ENCODE results near the gene TAS1R3.
A peak's percentile ranks its signal among the peaks of the same experiment; 100 is the strongest.

The TAS1R3 gene

DNA sequence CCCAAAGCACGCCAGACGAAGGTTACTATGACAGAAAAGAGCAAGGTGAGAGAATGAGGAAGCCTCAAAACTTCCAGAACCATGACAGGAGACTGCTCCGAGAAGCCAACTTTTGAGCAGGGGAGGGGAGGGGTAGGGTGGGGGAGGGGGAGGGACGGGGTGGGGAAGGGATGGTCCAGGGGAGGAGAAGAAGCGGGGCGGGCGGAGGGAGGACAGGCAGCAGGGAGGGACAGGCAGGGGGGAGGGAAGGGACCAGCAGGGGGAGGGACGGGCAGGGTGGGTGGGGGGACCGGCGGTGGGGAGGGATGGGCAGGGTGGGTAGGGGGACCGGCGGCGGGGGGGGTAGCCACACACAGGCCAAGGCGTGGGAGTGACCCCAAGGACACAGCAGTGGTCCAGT, 8.7 kb upstream of the TAS1R3 start:
- FAIRE-seq = no peak
- no peak for DNase-seq (ENCODE audit: insufficient read length, low spot score)

DNA sequence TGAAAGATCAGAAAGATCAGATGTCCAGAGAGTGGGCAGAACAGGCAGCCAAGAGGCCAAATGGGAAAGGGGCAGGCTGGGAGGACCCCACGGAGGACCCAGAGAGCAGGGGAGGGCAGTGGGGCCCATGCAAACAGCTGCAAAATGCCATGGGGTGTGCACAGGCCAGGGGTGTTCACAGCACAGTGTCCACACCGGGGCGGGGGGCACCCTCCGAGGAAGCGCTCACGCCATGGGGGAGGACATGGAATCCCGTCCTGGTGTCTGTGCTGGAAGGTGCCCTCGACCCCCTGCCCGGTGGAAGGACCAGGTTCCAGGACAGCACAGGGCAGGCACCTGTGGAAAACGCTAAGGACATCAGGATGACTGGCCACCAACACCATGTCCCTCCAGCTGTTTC, 8.1 kb upstream of the TAS1R3 start:
- TF ChIP-seq, protein P1, sequence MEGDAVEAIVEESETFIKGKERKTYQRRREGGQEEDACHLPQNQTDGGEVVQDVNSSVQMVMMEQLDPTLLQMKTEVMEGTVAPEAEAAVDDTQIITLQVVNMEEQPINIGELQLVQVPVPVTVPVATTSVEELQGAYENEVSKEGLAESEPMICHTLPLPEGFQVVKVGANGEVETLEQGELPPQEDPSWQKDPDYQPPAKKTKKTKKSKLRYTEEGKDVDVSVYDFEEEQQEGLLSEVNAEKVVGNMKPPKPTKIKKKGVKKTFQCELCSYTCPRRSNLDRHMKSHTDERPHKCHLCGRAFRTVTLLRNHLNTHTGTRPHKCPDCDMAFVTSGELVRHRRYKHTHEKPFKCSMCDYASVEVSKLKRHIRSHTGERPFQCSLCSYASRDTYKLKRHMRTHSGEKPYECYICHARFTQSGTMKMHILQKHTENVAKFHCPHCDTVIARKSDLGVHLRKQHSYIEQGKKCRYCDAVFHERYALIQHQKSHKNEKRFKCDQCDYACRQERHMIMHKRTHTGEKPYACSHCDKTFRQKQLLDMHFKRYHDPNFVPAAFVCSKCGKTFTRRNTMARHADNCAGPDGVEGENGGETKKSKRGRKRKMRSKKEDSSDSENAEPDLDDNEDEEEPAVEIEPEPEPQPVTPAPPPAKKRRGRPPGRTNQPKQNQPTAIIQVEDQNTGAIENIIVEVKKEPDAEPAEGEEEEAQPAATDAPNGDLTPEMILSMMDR (IDR thresholded peaks at IDR 0.05; ENCODE audit: insufficient read depth, missing control alignments) = no peak
- FAIRE-seq (no peak), DNase-seq (ENCODE audit: insufficient read length, low spot score) (no peak)

More for the DNA sequence above, 8.7 kb upstream of the TAS1R3 start:
- TF ChIP-seq, protein P1 (IDR thresholded peaks at IDR 0.05; ENCODE audit: insufficient read depth, missing control alignments) = no peak

DNA sequence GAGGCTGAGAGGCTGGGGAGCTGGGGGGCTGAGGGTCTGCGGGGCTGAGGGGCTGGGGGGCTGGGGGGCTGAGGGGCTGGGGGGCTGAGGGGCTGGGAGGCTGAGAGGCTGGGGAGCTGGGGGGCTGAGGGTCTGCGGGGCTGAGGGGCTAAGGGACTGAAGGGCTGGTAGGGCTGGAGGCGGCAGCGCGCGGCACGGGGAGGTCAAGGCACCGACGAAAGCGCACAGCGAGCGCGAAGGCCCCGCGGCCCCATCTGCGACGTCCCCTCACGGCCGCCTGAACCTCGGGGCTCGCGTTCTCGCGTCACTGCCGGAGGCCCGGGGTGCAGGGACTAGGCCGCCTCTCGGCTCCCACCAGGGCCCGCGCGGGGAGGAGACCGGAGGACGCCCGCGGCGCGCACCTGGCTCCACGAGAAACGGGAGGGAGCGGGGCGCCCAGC, 7.0 kb upstream of the TAS1R3 start:
- DNase-seq (ENCODE audit: insufficient read length, low spot score) (no peak), FAIRE-seq (no peak)
- TF ChIP-seq, protein P1 (IDR thresholded peaks at IDR 0.05; ENCODE audit: insufficient read depth, missing control alignments) = no peak

DNA sequence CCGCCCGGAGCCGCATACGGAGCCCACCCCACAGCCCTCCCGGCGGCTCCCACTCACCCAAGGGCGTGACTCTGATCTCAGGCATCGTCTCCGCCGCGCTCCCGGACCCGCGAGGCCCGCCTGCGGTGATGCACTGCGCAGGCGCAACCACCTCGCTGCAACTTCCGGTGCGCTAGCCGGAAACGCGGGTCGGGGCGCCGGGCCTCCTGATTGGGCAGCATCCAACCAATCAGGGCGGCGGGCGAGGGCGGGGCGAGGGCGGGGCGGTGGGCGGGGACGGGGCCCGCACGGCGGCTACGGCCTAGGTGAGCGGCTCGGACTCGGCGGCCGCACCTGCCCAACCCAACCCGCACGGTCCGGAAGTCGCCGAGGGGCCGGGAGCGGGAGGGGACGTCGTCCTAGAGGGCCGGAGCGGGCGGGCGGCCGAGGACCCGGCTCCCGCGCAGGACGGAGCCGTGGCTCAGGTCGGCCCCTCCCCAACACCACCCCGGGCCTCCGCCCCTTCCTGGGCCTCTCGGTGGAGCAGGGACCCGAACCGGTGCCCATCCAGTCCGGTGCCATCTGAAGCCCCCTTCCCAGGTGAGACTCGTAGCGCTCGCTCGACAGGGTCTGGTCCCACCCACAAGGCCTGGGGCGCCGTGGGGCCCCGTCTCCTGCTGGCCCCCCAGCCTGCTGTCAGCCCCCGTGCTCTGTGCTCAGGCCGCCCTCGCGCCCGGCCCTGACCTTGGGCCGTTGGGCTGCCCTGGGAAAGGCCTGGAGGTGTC, 6.4 kb upstream of the TAS1R3 start, which contains the start of the genes CPTP and INTS11:
TSS of gene CPTP (plus strand) at position 279 of the 764 bp plus-strand sequence. CDS start 2,109 bp downstream, outside the sequence.
TSS of gene INTS11 (minus strand) at position 137 of the 764 bp plus-strand sequence. CDS start at position 85, 52 bp downstream.
- FAIRE-seq (no peak), DNase-seq (ENCODE audit: insufficient read length, low spot score) (peak; percentile 48)
- TF ChIP-seq, protein P1 (IDR thresholded peaks at IDR 0.05; ENCODE audit: insufficient read depth, missing control alignments) = no peak

DNA sequence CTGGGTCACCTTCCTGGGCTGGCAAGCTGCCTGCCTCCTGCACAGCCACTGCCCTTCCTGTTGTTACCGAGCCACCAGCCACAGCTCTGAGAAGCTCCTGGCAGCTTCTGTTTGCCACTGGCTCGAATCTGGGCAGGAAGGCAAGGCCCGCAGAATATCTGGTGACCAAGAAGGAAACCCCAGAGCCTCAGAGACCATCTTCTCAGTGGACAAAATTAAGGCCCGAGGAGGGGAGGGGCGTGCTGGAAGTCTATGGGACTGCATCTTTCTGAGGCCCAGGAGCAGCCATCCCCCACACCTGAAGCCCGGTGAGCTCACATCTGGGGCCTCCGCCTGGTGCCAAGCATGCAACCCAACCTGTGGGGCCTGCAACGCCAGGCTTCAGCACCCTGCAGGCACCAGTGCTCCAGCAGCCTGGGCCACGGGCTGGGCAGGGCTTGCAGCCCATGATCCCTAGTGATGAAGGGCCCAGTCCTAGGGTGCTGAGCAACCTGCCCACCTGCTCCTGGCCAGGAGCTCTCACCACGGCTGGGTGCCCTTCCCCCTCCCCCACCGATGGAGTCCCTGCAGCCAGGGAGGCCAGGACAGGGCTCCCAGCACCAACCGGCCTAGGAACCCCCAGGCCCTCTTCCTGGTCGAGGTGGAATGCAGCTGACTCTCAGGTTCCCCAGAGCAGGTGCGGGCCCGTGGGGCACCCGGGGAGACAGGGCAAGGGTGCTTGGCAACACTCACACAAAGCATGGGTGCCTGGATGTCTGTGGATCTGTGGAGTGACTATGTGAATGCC, 5.6 kb upstream of the TAS1R3 start:
- TF ChIP-seq, protein P1 (IDR thresholded peaks at IDR 0.05; ENCODE audit: insufficient read depth, missing control alignments) = no peak
- DNase-seq (ENCODE audit: insufficient read length, low spot score) (no peak), FAIRE-seq (no peak)

DNA sequence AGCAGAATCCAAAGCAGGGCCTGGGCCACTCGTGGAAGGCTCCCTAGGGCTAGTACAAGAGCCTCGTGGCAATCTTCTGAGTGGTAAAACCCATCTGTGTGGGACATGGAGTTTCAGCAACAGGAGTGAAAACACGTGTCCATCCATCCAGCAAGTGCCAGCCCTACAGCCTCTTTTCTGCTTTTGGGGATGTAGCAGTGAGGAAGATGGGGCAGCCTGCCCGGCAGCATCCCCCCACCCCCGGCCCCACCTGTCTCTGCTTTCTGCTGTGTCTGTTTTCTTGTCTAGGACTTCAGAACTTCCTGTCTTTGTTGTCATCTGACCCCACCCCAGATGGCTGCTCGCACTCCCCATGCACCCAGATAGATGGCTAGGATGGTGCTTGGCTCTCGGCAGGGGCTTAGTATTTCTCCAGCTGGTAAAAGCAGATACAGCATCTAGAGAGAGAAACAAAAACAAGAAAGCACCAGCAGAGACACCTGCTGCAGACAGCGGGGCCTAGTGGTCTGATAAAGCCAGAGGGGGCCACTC, 4.9 kb upstream of the TAS1R3 start:
- FAIRE-seq (no peak), DNase-seq (ENCODE audit: insufficient read length, low spot score) (no peak)
- TF ChIP-seq, protein P1 (IDR thresholded peaks at IDR 0.05; ENCODE audit: insufficient read depth, missing control alignments) = no peak

Data from D721Med (cell line).